Measurements from ENCODE around the gene SAMM50. TPM values are rescaled to one million over a fixed set of nuclear protein-coding genes. Genes with fewer than 3 reads are reported as not detected.

The SAMM50 gene
- total RNA-seq, 2 donors from 2014 or later: 10.2 to 20.2 TPM

GRCh38 chr22:43951391-43951790, 3.9 kb upstream of the SAMM50 start:
- 63 to 80% methylated on average over 5 of the region's 5 CpGs for WGBS, 2 donors
- Histone ChIP-seq H3K36me3 (replicated peaks in 1 of 2; ENCODE audit: insufficient read depth in 1 of 2, low read depth in 2 of 2) (no peaks in the 10 kb centered on the region), H3K27ac (no peak overlapping the region), H3K27me3 (no peaks in the 10 kb centered on the region), H3K4me3 (no peak overlapping the region), H3K4me1 (peaks cover 18% of the 10 kb centered on the region), H3K9me3 (no peaks in the 10 kb centered on the region)
- intact Hi-C loops (cut with DNase I): no loop called here
- TF ChIP-seq POLR2A (IDR thresholded peaks at IDR 0.05): no peak
- no peak for TF ChIP-seq CTCF (IDR thresholded peaks at IDR 0.05)
- DNase-seq (no peak), ATAC-seq (no peak)

- intact Hi-C loops (cut with DNase I): no loop called here
- TF ChIP-seq CTCF (IDR thresholded peaks at IDR 0.05) (no peak), POLR2A (IDR thresholded peaks at IDR 0.05) (no peak)
- WGBS, 2 donors: 48 to 53% methylated on average over 6 to 7 of the region's 7 CpGs
Measured at GRCh38 chr22:43951966-43952365, 3.3 kb upstream of the SAMM50 start.

GRCh38 chr22:43953988-43954785, 1.1 kb upstream of the SAMM50 start:
- ATAC-seq (no peak), DNase-seq (no peak)
- H3K27me3 ChIP-seq: no peaks in the 10 kb centered on the region
- 34 to 47% methylated on average over 7 of the region's 7 CpGs for WGBS, 2 donors
- H3K4me3 ChIP-seq: peak overlapping the region; percentile 24 to 84
- intact Hi-C loops (cut with DNase I): no loop called here
- TF ChIP-seq POLR2A (IDR thresholded peaks at IDR 0.05): no peak
- no peak for TF ChIP-seq CTCF (IDR thresholded peaks at IDR 0.05)
- peaks cover 28% of the 10 kb centered on the region for H3K4me1 ChIP-seq
- H3K9me3 ChIP-seq: no peaks in the 10 kb centered on the region
- H3K27ac ChIP-seq: no peak overlapping the region
- H3K36me3 ChIP-seq (replicated peaks in 1 of 2; ENCODE audit: insufficient read depth in 1 of 2, low read depth in 2 of 2): no peaks in the 10 kb centered on the region

More at GRCh38 chr22:43951966-43952365, 3.3 kb upstream of the SAMM50 start:
- no peaks in the 10 kb centered on the region for H3K9me3 ChIP-seq
- ATAC-seq (no peak), DNase-seq (no peak)
- peaks cover 23% of the 10 kb centered on the region for H3K4me1 ChIP-seq
- H3K4me3 ChIP-seq: no peak overlapping the region
- H3K36me3 ChIP-seq (replicated peaks in 1 of 2; ENCODE audit: insufficient read depth in 1 of 2, low read depth in 2 of 2): no peaks in the 10 kb centered on the region
- H3K27me3 ChIP-seq: no peaks in the 10 kb centered on the region
- no peak overlapping the region for H3K27ac ChIP-seq

- Histone ChIP-seq H3K4me3 (peak overlapping the region; percentile 48 to 84), H3K27ac (peak overlapping the region in 3 of 4 donors; percentile 50 to 87 (median 79)), H3K4me1 (peaks cover 28% of the 10 kb centered on the region), H3K36me3 (replicated peaks in 1 of 2; ENCODE audit: insufficient read depth in 1 of 2, low read depth in 2 of 2) (no peaks in the 10 kb centered on the region), H3K9me3 (no peaks in the 10 kb centered on the region), H3K27me3 (no peaks in the 10 kb centered on the region)
- intact Hi-C loops (cut with DNase I): no loop called here
- TF ChIP-seq POLR2A (IDR thresholded peaks at IDR 0.05) (no peak), CTCF (IDR thresholded peaks at IDR 0.05) (no peak)
- WGBS, 2 donors: 35 to 39% methylated on average over 17 of the region's 17 CpGs
- DNase-seq: no peak
- ATAC-seq: no peak
Measured at GRCh38 chr22:43955883-43956782, 891 bp downstream of the SAMM50 start.
